Activated CD8-positive, alpha-beta T cell treated with anti-CD3 and anti-CD28 coated beads for 36 hours (primary cell): ENCODE results near the gene MBD6. TPM values are rescaled to one million over a fixed set of nuclear protein-coding genes. Genes with fewer than 3 reads are reported as not detected.
A peak's percentile ranks its signal among the peaks of the same experiment; 100 is the strongest.
"Not testable (repeated sequence)": the region's sequence is repeated elsewhere in the genome, so short reads cannot be mapped to it uniquely, and the experiment has no call there.

ENCODE experiments used
- ATAC-seq: fragments of 200-7000 bp; cut with Tn5 transposase; one replicate; pipeline ENCODE4 v1.10.0; 2021; ENCODE audit warnings: mild to moderate bottlenecking, moderate library complexity
- CTCF ChIA-PET: fragments of 350-600 bp; sonication (Branson Sonifier 250); formaldehyde crosslinking; loops from one replicate; lab custom pipeline; 2021; ENCODE audit warnings: antibody characterized with exemption; lab: Charles Lee
- POLR2A ChIA-PET: fragments of 350-600 bp; sonication (Branson Sonifier 250); formaldehyde crosslinking; loops from one replicate; lab custom pipeline; 2021; ENCODE audit warnings: antibody characterized with exemption; lab: Charles Lee
- DNase-seq: peaks from one replicate; pipeline ENCODE4 v3.0.0-alpha.2; 2020
- H3K27ac Mint-ChIP-seq: one replicate; pipeline ENCODE4 v1.8.0; 2021; ENCODE audit warnings: mild to moderate bottlenecking, mixed read lengths
- H3K27me3 Mint-ChIP-seq: one replicate; pipeline ENCODE4 v1.8.0; 2021; ENCODE audit warnings: mixed read lengths
- H3K36me3 Mint-ChIP-seq: one replicate; pipeline ENCODE4 v1.8.0; 2021; ENCODE audit warnings: low read depth, mixed read lengths
- H3K4me1 Mint-ChIP-seq: one replicate; pipeline ENCODE4 v1.8.0; 2021; ENCODE audit warnings: low read depth, mixed read lengths
- H3K4me3 Mint-ChIP-seq: one replicate; pipeline ENCODE4 v1.8.0; 2021; ENCODE audit warnings: mild to moderate bottlenecking, moderate library complexity, mixed read lengths
- H3K9me3 Mint-ChIP-seq: one replicate; pipeline ENCODE4 v1.8.0; 2021; ENCODE audit warnings: mixed read lengths
- intact Hi-C: fragments of 100-400 bp; cut with micrococcal nuclease; formaldehyde crosslinking; loops from one replicate; pipeline ENCODE4 v1.10.0; 2022
- total RNA-seq, 2 experiments: library from RNA; stranded (reverse); gene quantifications; one replicate each; pipeline ENCODE4 v1.2.3, GENCODE V29; 2021
- TF ChIP-seq, protein P1 (sequence below): fragments of 200-600 bp; IDR thresholded peaks from one replicate; pipeline ENCODE4 v1.8.0; 2022; ENCODE audit warnings: antibody characterized with exemption, mild to moderate bottlenecking

MBD6 gene
- total RNA-seq, 2 experiments from 2014 or later, result 46.5 to 47.3 TPM

DNA sequence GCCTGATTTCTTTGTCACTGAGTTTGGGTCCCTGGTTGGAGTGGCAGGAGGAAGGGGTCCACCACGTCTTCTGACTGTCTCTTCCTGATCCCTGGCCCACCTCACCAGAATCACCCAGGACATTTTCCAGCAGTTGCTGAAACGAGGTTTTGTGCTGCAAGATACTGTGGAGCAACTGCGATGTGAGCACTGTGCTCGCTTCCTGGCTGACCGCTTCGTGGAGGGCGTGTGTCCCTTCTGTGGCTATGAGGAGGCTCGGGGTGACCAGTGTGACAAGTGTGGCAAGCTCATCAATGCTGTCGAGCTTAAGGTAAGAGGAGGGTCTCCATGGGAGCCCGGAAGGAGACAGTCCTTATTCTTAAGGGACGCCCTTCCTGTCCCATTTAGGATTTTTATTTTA is 22.4 kb upstream of the MBD6 start:
- ChIA-PET CTCF (no interaction called here), POLR2A (interaction anchor here (1.4 kb wide), 1 partner anchor 10 kb away, joined by 5 read pairs; no protein-coding TSS in a partner anchor)
- TF ChIP-seq, protein P1, sequence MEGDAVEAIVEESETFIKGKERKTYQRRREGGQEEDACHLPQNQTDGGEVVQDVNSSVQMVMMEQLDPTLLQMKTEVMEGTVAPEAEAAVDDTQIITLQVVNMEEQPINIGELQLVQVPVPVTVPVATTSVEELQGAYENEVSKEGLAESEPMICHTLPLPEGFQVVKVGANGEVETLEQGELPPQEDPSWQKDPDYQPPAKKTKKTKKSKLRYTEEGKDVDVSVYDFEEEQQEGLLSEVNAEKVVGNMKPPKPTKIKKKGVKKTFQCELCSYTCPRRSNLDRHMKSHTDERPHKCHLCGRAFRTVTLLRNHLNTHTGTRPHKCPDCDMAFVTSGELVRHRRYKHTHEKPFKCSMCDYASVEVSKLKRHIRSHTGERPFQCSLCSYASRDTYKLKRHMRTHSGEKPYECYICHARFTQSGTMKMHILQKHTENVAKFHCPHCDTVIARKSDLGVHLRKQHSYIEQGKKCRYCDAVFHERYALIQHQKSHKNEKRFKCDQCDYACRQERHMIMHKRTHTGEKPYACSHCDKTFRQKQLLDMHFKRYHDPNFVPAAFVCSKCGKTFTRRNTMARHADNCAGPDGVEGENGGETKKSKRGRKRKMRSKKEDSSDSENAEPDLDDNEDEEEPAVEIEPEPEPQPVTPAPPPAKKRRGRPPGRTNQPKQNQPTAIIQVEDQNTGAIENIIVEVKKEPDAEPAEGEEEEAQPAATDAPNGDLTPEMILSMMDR, result no peak
- intact Hi-C loops, result no loop called here
- H3K36me3 Mint-ChIP-seq, result peaks cover 74% of the 10 kb centered on the region
- no peak for ATAC-seq
- H3K9me3 Mint-ChIP-seq, result peaks cover 2% of the 10 kb centered on the region
- H3K27ac Mint-ChIP-seq, result no peak overlapping the region
- peaks cover 5% of the 10 kb centered on the region for H3K4me1 Mint-ChIP-seq
- no peaks in the 10 kb centered on the region for H3K27me3 Mint-ChIP-seq
- DNase-seq, result no peak
- H3K4me3 Mint-ChIP-seq, result no peak overlapping the region

GRCh38 chr12:57502311-57502969 is 20.2 kb upstream of the MBD6 start:
- CTCF ChIA-PET, result interaction anchor here (1.4 kb wide), 1 partner anchor 81 kb away, joined by 5 read pairs; no protein-coding TSS in a partner anchor
- DNase-seq, H3K4me3 Mint-ChIP-seq, H3K27me3 Mint-ChIP-seq, H3K9me3 Mint-ChIP-seq, intact Hi-C loops, H3K4me1 Mint-ChIP-seq, ATAC-seq: not testable (repeated sequence)
- POLR2A ChIA-PET, result interaction anchor here (0.9 to 3.4 kb wide), 3 partner anchors 12 to 44 kb away, joined by 3 to 26 read pairs (median 4); partner anchors contain the start of gene DCTN2
- H3K36me3 Mint-ChIP-seq, result peaks cover 66% of the 10 kb centered on the region
- H3K27ac Mint-ChIP-seq, result peak overlapping the region; percentile 24

- H3K36me3 Mint-ChIP-seq, result peaks cover 48% of the 10 kb centered on the region
- ATAC-seq, CTCF ChIA-PET, H3K4me3 Mint-ChIP-seq, H3K27ac Mint-ChIP-seq, H3K27me3 Mint-ChIP-seq, H3K9me3 Mint-ChIP-seq, intact Hi-C loops, H3K4me1 Mint-ChIP-seq, DNase-seq: not testable (repeated sequence)
- POLR2A ChIA-PET, result interaction anchor here (1.0 to 1.1 kb wide), 2 partner anchors 9 to 19 kb away, joined by 4 to 5 read pairs; partner anchors contain the start of gene MARS1
These were observed 16.1 kb upstream of the MBD6 start for GRCh38 chr12:57506541-57506940.

DNA sequence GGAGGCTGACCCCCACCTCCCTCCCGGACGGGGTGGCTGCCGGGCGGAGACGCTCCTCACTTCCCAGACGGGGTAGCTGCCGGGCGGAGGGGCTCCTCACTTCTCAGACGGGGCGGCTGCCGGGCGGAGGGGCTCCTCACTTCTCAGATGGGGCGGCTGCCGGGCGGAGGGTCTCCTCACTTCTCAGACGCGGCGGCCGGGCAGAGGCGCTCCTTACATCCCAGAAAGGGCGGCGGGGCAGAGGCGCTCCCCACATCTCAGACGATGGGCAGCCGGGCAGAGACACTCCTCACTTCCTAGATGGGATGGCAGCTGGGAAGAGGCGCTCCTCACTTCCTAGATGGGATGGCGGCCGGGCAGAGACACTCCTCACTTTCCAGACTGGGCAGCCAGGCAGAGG is 14.8 kb upstream of the MBD6 start:
- H3K36me3 Mint-ChIP-seq, result peaks cover 52% of the 10 kb centered on the region
- H3K9me3 Mint-ChIP-seq, intact Hi-C loops, CTCF ChIA-PET, H3K4me3 Mint-ChIP-seq, H3K4me1 Mint-ChIP-seq, POLR2A ChIA-PET, ATAC-seq, H3K27ac Mint-ChIP-seq, DNase-seq, H3K27me3 Mint-ChIP-seq: not testable (repeated sequence)

DNA sequence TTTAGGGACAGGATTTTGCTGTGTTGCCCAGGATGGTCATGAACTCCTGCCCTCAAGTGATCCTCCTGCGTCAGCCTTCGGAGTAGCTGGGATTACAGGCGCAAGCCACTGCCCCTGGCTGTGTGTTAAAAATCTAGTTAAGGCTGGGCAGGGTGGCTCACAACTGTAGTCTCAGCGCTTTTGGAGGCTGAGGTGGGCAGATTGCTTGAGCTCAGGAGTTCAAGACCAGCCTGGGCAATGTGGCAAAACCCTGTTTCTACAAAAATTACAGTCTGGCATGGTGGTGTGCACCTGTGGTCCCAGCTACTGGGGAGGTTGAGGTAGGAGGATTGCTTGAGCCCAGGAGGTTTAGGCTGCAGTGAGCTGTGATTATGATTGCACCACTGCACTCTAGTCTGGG is 11.5 kb upstream of the MBD6 start:
- TF ChIP-seq, protein P1, result no peak
- DNase-seq (no peak), ATAC-seq (no peak)
- Mint-ChIP-seq H3K4me3 (no peak overlapping the region), H3K9me3 (no peaks in the 10 kb centered on the region), H3K36me3 (peaks cover 57% of the 10 kb centered on the region), H3K4me1 (peaks cover 7% of the 10 kb centered on the region), H3K27me3 (no peaks in the 10 kb centered on the region), H3K27ac (no peak overlapping the region)
- POLR2A ChIA-PET, result interaction anchor here (1.0 to 1.4 kb wide), 2 partner anchors 35 to 39 kb away, joined by 3 to 4 read pairs; no protein-coding TSS in a partner anchor
- intact Hi-C loops, result no loop called here
- CTCF ChIA-PET, result interaction anchor here (0.6 kb wide), 1 partner anchor 20 kb away, joined by 3 read pairs; no protein-coding TSS in a partner anchor

DNA sequence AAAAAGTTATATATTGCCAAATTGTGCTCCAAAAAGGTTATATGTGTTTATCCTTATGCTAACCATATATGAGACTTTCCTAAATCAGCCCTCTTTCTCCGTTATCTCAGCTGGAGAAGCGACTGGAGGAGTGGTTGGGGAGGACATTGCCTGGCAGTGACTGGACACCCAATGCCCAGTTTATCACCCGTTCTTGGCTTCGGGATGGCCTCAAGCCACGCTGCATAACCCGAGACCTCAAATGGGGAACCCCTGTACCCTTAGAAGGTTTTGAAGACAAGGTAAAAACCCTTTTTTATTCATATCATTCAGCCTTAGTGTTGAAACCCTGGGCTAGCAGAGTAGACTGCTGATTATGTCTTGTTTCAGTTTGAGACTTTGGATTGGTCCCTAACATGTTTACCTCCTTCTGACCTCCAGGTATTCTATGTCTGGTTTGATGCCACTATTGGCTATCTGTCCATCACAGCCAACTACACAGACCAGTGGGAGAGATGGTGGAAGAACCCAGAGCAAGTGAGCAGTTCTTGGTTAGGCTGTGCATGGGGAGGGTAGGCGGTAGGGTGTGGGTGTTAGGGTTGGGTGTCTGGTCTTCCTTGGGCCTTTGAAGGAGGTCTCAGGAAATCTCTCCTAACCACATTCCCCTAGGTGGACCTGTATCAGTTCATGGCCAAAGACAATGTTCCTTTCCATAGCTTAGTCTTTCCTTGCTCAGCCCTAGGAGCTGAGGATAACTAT is 10.9 kb upstream of the MBD6 start:
- TF ChIP-seq, protein P1, result no peak
- ChIA-PET POLR2A (interaction anchor here (0.7 to 2.0 kb wide), 4 partner anchors 22 to 35 kb away, joined by 3 to 6 read pairs (median 4); partner anchors contain the start of genes ARHGAP9 and MARS1), CTCF (interaction anchor here (0.6 kb wide), 1 partner anchor 20 kb away, joined by 3 read pairs; no protein-coding TSS in a partner anchor)
- H3K4me3 Mint-ChIP-seq, result no peak overlapping the region
- H3K36me3 Mint-ChIP-seq, result peaks cover 60% of the 10 kb centered on the region
- H3K27me3 Mint-ChIP-seq, result no peaks in the 10 kb centered on the region
- H3K9me3 Mint-ChIP-seq, result no peaks in the 10 kb centered on the region
- no peak for DNase-seq
- ATAC-seq, result no peak
- peaks cover 7% of the 10 kb centered on the region for H3K4me1 Mint-ChIP-seq
- intact Hi-C loops, result no loop called here
- H3K27ac Mint-ChIP-seq, result peak overlapping the region; percentile 57
